GM21723 (cell line): ENCODE measurements around the gene ELF2.
"Not testable (repeated sequence)": the region's sequence is repeated elsewhere in the genome, so short reads cannot be mapped to it uniquely, and the experiment has no call there.

Experiments used
- ATAC-seq: cut with Tn5 transposase; IDR thresholded peaks from one replicate; pipeline ENCODE4 v1.9.1; 2021; ENCODE audit warnings: mild to moderate bottlenecking, moderate library complexity; ENCODE audit not compliant: unreplicated experiment

The ELF2 gene

DNA sequence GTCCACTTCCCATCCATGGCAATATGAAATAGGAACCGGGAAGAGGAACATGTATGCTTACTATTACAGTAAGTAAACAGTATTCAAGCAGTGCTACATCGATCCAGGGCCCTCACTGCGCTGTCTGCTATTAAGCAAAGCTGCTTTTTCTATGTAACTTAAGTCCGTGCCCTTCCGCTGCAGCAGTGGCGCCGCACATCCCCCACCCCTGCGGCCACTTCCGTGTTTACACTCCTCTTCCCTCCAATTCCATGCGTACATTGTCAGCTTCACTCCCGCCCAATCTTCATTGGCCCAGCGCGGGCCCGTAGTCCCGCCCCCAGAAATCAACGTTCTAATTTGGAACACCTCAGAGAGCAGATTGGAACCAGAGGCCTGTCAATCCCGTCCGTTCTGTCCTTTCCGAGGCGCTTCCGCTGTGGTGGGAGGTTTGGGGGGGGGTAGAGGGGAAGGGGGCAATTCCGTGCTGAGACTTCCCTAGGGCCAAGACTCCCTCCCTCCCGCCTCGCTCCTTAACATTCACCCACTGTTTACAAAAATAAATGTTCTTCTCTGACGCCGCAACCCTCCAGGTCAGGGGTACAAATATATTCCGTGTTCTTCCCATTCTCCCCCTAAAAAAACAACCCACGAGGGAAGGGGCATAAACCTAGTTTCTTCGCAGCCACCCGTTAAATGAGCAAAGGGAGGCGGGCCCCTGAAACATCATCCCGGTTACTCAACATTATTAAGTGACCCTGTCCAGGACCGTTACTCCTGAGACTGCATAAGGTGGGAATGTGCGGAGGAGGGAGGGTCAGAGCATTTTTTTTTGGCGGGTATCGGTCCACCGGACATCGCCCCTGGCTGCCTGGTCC lies 94.0 kb downstream of the ELF2 start:
- peak; percentile 83 for ATAC-seq

DNA sequence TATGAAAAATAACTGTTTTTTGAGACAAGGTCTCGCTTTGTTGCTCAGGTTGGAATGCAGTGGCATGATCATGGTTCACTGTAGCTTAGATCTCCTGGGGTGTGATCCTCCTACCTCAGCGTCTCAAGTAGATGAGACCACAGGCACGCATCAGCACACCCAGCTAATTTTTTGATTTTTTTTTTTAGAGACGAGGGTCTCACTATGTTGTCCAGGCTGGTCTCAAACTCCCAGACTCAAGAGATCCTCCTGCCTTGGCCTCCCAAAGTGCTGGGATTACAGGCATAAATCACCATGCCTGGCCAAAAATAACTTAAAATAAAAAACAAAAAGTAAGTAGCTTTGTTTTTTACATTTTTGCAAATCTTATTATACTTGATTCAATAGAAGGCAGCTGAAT lies 98.1 kb downstream of the ELF2 start:
- ATAC-seq: no peak

DNA sequence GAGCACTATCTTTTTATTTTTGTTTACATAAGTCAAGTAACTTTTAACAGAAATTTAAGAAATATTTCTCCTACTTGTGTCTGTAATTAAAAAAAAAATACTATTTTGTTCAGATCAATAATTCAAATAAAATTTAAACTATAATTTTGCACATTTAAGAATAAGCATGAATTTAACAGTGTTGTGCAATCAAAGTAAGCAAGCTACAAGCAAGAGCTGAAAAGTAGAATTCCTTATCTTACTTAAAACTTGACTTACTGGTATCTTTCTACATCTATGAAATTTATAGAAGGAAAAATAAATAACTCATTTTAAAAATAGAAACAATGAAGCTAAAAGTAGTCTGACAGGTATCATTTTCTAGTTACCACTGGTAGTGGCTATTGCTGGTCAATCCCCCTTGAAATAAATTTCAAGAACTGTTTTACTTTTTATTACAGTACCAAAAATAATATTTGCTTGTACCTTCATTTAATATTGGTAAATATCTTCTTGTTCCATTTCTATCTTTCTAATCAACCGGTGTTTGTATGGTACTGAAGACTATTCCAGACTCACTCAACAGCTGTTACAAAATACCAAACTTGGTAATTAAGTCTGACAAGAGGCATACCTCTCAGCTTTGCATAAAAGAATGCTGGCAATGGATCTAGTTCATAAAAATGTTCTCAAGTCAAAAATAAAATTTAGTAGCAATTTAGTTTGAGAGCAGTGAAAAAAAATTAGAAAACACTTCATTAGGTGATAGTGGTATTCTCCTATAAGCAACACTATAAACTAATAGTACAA lies 99.3 kb downstream of the ELF2 start:
- no peak for ATAC-seq

DNA sequence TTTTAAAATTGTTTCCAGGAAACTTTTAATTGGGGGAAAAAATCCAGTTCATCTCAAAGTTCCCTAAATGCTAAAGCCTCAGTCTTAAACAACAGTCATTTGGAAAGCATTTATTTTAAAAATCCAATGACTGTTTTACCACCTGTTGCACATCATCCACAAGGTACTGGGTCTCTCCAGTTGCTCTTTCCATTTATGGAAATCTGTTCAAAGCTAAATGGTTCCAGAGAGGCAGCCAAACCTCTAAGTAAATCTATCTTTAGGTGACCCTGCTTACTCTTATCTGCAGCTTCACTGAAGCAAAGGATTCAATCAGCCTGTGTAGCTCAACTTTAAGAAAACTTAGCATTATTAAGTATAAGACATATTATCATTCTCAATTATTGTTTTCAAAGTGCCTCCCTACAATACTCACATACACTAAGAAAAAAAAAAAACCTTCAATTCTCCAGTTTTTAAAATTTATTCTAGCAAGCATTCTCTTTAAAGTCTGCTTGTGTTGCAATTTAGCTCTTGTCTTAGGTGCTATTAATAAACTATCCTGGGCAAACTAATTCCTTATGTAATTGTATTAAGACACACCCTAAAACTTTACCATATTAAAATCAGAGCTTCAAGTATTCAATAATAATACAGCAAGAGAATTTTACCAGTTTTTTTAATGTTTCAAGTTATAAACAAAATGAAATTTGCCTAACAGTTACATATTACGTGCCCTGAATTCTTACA lies 100.8 kb downstream of the ELF2 start:
- ATAC-seq: no peak

DNA sequence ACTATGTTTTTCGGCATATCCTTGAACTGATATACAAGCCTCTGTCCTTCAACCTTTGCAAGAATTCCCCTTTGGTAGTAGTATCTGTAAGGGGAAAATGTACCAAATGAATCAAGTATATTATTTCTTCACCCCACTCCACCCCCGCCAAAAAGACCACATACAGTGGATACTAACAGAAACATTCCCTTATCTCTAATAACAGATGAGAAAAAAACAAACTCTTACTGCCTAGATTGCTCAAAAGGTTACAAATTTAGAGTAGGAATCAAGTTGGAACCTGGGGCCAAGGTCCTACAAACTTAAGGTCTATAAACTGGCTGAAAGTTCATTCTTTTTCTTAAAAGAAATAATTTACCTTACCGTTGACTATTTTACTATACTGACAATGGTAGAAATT lies 116.4 kb downstream of the ELF2 start:
- no peak for ATAC-seq

DNA sequence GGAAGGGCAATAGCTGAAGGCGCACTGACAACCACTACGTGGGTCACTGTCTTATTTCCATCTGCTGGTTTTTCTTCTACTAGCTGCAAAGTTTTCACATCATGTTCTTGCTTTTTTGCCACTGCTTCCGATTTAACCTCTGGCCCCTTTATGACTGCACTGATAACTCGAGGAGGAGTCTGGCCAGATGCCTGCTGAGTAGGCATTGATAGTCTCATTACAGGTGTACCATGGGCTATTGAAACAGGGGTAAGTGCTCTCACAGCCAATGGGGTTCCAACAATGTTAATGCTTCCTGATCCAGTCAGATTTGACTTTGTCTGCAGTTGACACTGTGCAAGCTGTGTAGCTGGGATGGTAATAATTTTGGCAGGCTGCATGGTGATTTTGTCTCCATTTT lies 118.0 kb downstream of the ELF2 start:
- ATAC-seq: not testable (repeated sequence)

DNA sequence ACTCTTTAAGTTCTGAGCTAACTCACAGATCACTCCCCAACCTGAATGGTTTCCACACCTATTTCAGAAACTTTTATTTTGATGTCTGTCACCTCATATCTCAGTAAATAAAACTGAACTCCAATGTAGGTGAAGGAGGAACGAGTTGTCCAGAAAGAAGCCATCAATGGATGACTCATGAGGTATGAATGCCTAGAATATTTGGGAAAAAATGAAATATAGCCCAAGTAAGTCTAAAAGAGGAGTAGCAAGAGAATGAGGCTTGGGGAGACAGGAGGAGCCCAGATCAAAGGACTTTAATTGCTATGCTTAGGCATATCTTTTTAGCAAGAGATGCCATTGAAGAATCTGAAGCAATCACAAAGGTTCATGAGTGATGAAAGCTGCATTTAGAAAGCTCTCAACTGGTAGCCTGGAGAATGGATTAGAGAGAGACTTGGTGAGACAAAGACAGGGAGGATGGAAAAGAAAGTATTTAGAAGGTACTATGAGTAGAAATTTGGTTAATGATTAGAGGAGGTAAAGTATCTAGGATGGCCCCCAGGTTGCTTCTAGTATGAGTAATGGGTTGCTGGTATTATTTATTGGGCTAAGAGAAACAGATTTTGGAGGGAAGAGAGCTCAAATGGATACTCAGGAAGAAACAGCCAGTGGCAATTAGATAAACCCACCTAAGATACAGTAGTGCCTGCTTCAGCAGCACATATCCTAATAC lies 122.1 kb downstream of the ELF2 start:
- ATAC-seq: no peak

DNA sequence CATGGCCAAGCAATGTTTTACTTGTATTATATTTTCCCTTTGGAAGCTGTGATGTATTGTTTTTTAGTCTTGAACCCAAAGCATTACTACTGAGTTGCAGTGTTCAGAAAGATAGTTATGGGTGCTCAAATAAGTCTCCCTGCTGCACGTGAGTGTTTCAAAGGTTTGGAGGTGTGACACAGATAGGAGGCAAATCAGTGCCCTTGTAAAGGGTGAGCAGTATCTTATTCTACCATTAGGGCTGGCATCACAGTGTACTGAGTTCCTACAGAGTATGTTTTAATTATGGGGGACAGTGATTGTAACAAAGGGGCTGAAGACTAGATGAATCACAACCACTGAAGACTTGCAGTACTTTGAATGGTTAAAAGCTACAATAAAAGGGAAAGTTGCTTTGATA lies 123.1 kb downstream of the ELF2 start:
- ATAC-seq: no peak

DNA sequence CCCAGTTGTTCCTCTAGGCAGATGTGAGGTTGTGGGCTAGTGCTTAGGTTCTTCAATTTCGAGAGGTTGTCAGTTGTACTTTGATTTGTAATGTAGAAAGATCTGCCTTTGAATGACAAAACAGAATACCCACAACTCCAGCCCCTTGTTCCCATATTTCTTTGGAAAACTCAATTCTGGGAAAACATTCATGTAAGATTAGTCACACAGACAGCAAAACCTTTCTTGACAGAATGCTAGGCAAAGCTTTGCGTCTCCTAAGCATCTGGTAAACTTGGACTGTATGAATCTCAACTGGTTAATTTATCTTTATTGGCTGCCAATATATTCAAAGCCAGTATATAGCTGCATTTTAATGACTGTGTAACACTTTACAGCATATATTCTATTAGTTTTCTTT lies 126.6 kb downstream of the ELF2 start:
- ATAC-seq: no peak

DNA sequence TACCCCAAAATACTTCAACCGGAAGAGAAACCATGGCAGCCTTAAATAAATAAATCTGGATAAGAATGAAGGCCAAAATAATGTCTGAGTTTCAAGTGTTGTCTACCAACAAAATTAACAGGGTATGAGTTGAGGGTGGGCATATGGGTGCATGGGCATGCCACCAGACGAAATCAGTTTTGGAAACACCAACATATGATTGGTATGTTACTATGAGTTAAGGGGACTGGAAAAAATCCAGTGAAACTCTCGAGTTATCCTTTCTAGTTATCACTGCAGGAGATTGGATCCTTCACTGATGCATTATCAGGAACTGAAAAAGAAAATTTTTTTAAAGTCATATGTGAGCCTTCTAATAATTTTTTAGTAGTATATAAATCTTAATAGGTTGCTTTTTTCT lies 129.0 kb downstream of the ELF2 start:
- ATAC-seq: no peak

DNA sequence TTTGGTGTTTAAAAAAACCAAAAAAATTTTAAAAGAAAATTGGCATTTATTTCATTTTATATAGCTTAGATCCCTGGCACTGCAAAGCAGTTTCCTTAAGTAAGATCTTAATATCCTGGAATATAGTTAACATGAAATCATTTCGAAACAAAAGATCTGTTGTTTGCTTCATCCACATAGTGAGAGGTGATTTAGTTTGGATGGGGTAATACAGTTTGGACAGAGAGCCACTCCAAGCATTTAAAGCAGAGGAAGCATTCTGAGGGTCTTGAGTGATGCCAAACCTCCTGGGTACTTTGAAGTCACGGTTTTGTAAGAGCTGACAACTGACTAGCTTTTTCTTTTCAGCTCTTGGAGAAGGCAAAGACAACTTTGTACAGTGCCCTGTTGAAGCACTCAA lies 132.7 kb downstream of the ELF2 start:
- ATAC-seq: no peak

DNA sequence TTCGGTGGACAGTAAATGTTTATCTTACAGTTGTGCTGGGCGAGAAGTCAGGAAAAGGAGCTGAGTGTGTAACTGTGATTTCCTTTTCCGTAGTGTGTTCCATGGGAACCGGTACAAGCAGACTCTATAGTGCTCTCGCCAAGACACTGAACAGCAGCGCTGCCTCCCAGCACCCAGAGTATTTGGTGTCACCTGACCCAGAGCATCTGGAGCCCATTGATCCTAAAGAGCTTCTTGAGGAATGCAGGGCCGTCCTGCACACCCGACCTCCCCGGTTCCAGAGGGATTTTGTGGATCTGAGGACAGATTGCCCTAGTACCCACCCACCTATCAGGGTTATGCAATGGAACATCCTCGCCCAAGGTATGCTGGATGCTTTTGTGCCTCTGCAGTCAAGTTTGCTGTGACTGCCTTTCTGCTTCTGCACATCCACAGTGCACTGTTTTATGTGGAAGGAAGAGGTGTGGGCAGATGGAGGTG lies 134.0 kb downstream of the ELF2 start:
- ATAC-seq: no peak

DNA sequence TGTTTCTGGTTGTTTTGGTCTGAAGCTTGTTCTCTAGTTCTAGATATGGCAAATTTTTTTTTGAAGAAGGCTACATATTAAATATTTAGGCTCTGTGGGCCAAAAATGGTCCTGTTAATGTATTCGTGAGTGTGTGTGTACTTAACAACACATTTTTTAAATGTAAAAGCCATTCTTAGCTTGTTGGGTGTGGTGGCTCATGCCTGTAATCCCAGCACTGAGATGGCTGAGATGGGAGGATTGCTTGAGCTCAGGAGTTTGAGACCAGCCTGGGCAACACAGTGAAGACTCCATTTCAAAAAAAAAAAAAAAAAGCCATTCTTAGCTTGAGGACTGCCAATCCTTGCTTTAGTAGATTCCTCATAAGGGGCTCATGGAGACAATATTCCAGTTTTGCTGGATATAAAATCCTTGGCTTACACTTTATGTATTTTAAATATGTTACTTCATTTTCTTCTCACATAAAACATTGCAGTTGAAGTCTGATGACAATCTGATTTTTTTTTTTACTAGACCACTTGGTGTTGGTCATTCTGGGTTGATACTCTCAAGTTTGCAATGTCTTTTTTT lies 138.1 kb downstream of the ELF2 start:
- no peak for ATAC-seq

DNA sequence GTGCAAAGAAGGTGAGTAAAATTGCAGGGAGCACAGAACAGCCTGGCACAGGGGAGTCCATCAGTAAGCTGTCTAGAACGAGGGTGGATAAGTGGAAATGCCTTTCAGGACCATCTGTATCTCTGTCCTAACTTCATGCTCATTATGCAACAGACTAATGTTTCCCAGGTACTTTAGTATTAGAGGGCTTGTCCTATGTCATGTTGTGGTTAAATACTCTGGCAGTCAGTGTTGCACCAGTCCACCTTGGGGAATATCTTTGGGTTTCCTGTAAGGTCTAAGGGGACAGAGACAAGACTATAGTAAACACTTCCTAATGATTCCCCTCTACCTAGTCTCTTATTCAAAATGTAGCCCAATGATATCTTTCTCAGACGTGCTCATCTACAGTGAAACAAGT lies 140.1 kb downstream of the ELF2 start:
- no peak for ATAC-seq

DNA sequence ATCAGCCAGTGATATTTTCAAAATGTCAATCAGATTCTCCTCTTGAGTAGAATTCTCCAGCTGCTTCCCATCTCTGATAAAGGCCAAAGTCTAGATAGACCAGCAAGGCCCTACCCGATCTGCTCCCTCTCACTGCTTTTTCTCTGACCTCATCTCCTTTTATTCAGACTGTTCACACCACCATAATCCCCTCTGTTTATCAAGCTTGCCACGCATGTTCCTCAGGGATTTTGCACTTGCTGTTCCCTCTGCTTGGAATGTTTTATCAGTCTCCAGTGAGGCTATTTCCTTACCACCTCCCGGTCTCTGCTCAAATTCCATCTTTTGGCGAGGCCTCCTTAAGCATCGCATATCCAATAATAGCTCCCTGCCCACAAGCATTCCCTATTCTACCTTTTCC lies 141.4 kb downstream of the ELF2 start:
- ATAC-seq: no peak

DNA sequence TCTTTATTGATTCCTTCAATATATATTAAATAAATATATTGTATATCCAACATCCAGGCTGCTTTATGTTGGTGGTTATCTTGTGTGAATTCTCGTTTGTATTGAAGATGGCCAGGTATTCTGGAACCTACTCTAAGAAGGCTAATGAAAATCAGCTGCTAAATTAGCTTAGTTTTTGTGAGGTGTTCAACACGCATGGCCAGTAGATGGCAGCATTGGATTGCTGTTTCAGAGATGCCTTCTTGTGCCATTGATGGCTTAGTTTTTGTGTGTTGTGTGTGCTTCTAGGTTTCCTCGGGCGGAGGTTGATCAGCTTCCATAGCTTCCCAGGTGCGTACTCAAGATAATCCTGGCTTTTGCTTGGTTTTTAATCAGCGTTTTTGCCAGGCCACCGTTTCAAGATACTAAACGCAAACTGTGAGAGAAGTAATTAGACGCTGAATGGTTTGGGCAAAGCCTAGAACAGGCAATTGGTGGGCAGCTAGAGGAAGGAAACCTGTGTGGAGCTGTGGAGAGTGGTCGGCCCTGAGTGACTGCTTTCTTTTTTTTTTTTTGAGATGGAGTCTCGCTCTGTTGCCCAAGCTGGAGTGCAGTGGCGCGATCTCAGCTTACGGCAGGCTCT lies 146.3 kb downstream of the ELF2 start:
- ATAC-seq: peak; percentile 83

DNA sequence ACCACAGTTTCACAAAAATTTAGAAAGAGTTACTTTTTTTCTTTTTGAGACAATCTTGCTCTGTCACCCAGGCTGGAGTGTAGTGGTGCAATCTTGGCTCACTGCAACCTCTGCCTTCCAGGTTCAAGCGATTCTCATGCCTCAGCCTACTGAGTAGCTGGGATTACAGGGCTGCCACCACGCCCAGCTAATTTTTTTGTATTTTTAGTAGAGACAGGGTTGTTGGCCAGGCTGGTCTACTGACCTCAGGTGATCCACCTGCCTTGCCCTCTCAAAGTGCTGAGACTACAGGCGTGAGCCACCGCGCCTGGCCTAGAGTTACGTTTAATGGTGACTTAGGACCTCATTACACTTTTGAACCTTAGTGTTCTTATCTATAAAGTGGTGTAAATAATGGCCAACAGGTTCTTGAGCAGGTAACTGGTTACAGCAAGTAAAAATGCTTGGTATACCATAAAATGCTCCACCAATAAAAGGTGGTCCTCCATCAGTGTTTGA lies 147.1 kb downstream of the ELF2 start:
- ATAC-seq: not testable (repeated sequence)

DNA sequence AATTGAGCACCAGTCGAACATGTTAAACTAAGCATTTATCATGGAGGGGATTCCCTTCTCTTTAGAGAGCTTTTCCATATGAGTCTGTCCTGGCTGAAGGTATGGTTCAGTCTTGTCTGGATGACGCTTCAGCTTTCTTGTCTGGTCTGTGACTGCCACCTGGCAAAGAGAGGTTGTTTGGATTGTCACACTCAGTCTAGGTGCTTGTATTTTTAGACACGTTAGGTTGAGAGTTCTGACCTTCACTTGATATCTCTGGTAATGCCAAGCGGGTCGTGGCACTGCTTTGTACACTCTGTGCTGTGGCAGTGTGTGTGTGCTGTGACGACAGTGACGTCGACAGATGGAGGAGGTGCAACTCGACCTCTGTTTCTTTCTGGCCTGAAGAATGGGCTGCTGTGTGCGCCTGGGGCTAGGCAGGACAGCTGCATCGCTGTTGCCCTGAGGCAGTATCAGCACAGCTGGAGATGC lies 148.8 kb downstream of the ELF2 start:
- no peak for ATAC-seq

DNA sequence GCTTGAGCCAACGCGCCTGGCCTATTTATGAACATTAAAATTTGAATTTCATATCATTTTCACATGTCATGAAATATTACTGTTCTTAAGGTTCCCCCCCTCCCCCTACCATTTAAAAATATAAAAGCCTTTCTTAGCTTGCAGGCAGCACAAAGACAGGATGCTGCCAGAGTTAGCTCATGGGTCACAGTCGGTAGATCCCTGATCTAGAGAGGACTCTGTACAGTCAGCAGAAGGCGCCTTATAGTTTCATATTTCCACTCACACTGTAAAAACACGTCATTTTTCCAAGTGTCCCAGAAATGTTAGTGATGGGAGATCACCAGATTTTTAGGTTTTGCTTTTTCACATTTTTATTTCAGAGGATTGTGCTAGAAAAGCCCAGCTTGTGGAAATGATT lies 149.2 kb downstream of the ELF2 start:
- no peak for ATAC-seq

DNA sequence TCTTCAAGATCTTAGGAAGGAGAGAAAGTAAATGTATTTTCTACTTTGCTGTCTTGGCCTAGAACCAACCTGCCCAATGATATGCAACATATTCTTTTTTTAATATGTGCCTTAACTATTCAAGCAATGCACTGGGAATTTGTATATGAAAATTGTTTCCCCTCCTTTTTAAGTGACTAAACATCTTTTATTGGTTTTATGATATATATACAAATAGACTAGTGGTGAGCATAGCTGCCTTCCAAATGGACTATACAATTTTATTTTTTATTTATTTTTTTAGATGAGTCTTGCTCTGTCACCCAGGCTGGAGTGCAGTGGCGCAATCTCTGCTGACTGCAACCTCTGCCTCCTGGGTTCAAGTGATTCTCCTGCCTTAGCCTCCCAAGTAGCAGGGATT lies 151.2 kb downstream of the ELF2 start:
- no peak for ATAC-seq
